A549 (cell line): Measurements from ENCODE around the gene DNAI4. TPM values are rescaled to one million over a fixed set of nuclear protein-coding genes. Genes with fewer than 3 reads are reported as not detected.

Experiments
- ATAC-seq, 2 experiments: fragments of 200-7000 bp in 1 of 2; fragments of >200 bp in 1 of 2; cut with Nextera tagmentation in 1 of 2; cut with Tn5 transposase in 1 of 2; 3 replicates each; pipeline versions ENCODE4 v1.8.0 to v1.9.1; 2018 to 2020; ENCODE audit warnings: mild to moderate bottlenecking in 1 of 2, moderate library complexity in 1 of 2
- CTCF ChIA-PET: fragments of 300-600 bp; sonication (Branson Sonifier 250); formaldehyde crosslinking; extraction: SDS; loops from one replicate; lab custom pipeline; 2021; ENCODE audit warnings: antibody characterized with exemption, inconsistent platforms; lab: Yijun Ruan, JAX
- POLR2A ChIA-PET: fragments of 350-600 bp; formaldehyde crosslinking; extraction: SDS; loops from one replicate; lab custom pipeline; 2021; ENCODE audit warnings: antibody characterized with exemption, inconsistent platforms; lab: Yijun Ruan, JAX
- DNase-seq, 2 experiments: peaks; one replicate each; pipeline versions ENCODE4 v3.0.0 to v3.0.0-alpha.2; 2011 to 2016; ENCODE audit warnings: low read depth in 1 of 2, low spot score in 1 of 2
- FAIRE-seq: peaks from 2 replicates; lab custom pipeline; 2011; peaks lifted over from hg19 to GRCh38; lab: Jason Lieb, UNC
- H3K27ac ChIP-seq, 2 experiments: fragments of >200 bp; sonication (Bioruptor Twin); formaldehyde crosslinking; 3 replicates each; pipeline ENCODE4 v1.5.1; 2016 to 2017
- H3K4me1 ChIP-seq: fragments of >200 bp; sonication (Bioruptor Twin); formaldehyde crosslinking; 3 replicates; pipeline ENCODE4 v1.6.1; 2016
- H3K4me2 ChIP-seq: fragments of >200 bp; sonication (Bioruptor Twin); formaldehyde crosslinking; 3 replicates; pipeline ENCODE4 v1.6.1; 2016
- H3K4me3 ChIP-seq: fragments of >200 bp; sonication (Bioruptor Twin); formaldehyde crosslinking; 3 replicates; pipeline ENCODE4 v1.5.1; 2016
- H3K9me3 ChIP-seq: fragments of >200 bp; sonication (Bioruptor Twin); formaldehyde crosslinking; 3 replicates; pipeline ENCODE4 v1.6.1; 2016
- BHLHE40 ChIP-seq: IDR thresholded peaks from 2 replicates; pipeline ENCODE4 v1.6.1; 2012; ENCODE audit warnings: low read depth, low read length, inconsistent platforms
- CBX2 ChIP-seq: fragments of 200-600 bp; sonication (generic); IDR thresholded peaks from 2 replicates; pipeline ENCODE4 v1.6.1; 2016; ENCODE audit warnings: low read depth, mild to moderate bottlenecking, borderline replicate concordance
- CBX8 ChIP-seq: fragments of 200-600 bp; sonication (generic); IDR thresholded peaks from 2 replicates; pipeline ENCODE4 v1.6.1; 2016
- EHF ChIP-seq: fragments of 250-450 bp; sonication (Bioruptor Pico); IDR thresholded peaks from 2 replicates; pipeline ENCODE4 v1.5.0; 2020; ENCODE audit warnings: mild to moderate bottlenecking
- ESRRA ChIP-seq: fragments of 150-350 bp; IDR thresholded peaks from 2 replicates; pipeline ENCODE4 v1.6.1; 2014; ENCODE audit warnings: mild to moderate bottlenecking, low read length, borderline replicate concordance
- FOSB ChIP-seq: fragments of 250-450 bp; sonication (Bioruptor Pico); IDR thresholded peaks from 2 replicates; pipeline ENCODE4 v1.5.0; 2020; ENCODE audit warnings: mild to moderate bottlenecking, moderate library complexity
- FOXS1 ChIP-seq: fragments of 250-450 bp; sonication (Bioruptor Pico); IDR thresholded peaks from 2 replicates; pipeline ENCODE4 v1.5.0; 2020; ENCODE audit warnings: mild to moderate bottlenecking, moderate library complexity
- GATA3 ChIP-seq: IDR thresholded peaks from 2 replicates; pipeline ENCODE4 v1.6.1; 2012; ENCODE audit warnings: borderline replicate concordance
- HDAC2 ChIP-seq: fragments of 200-600 bp; sonication (generic); IDR thresholded peaks from 2 replicates; pipeline ENCODE4 v1.6.1; 2016
- HEYL ChIP-seq: fragments of 250-450 bp; sonication (Bioruptor Pico); IDR thresholded peaks from 2 replicates; pipeline ENCODE4 v1.8.0; 2021; ENCODE audit warnings: mild to moderate bottlenecking, moderate library complexity
- HOXB13 ChIP-seq: fragments of 250-450 bp; sonication (Bioruptor Pico); IDR thresholded peaks from 2 replicates; pipeline ENCODE4 v1.5.0; 2020; ENCODE audit warnings: low read depth, mild to moderate bottlenecking, moderate library complexity
- KDM1A ChIP-seq: fragments of 200-600 bp; sonication (generic); IDR thresholded peaks from 2 replicates; pipeline ENCODE4 v1.6.1; 2016; ENCODE audit warnings: low read depth, mild to moderate bottlenecking
- KDM5A ChIP-seq: fragments of 200-600 bp; sonication (generic); IDR thresholded peaks from 2 replicates; pipeline ENCODE4 v1.6.1; 2016; ENCODE audit warnings: antibody characterized with exemption, mild to moderate bottlenecking
- MAFK ChIP-seq: fragments of 450-650 bp; IDR thresholded peaks from 2 replicates; pipeline ENCODE4 v1.6.1; 2014; ENCODE audit not compliant: partially characterized antibody
- NFE2L2 ChIP-seq: fragments of 150-350 bp; conservative IDR thresholded peaks from 2 replicates; pipeline ENCODE4 v1.6.1; 2014; ENCODE audit warnings: low read length
- NPAS2 ChIP-seq: fragments of 250-450 bp; sonication (Bioruptor Pico); IDR thresholded peaks from 2 replicates; pipeline ENCODE4 v1.8.0; 2022; ENCODE audit warnings: mild to moderate bottlenecking, moderate library complexity, borderline replicate concordance
- POLR2AphosphoS2 ChIP-seq: conservative IDR thresholded peaks from 2 replicates; pipeline ENCODE4 v1.6.1; 2012; ENCODE audit warnings: low read length, improper control_type of control experiment, inconsistent platforms
- RAD21 ChIP-seq, 2 experiments: fragments of >200 bp in 1 of 2; sonication (Bioruptor Twin) in 1 of 2; formaldehyde crosslinking in 1 of 2; IDR thresholded peaks in 1 of 2; conservative IDR thresholded peaks in 1 of 2; 2 replicates in 1 of 2; 3 replicates in 1 of 2; pipeline ENCODE4 v1.6.1; 2012 to 2018; ENCODE audit warnings: inconsistent platforms in 1 of 2
- RARB ChIP-seq: fragments of 250-450 bp; sonication (Bioruptor Pico); IDR thresholded peaks from 2 replicates; pipeline ENCODE4 v1.8.0; 2021; ENCODE audit warnings: mild to moderate bottlenecking, moderate library complexity
- RNF2 ChIP-seq: fragments of 200-600 bp; sonication (generic); IDR thresholded peaks from 2 replicates; pipeline ENCODE4 v1.6.1; 2016; ENCODE audit warnings: low read depth, mild to moderate bottlenecking, antibody characterized with exemption, moderate library complexity, borderline replicate concordance
- SREBF2 ChIP-seq: fragments of 450-650 bp; IDR thresholded peaks from 2 replicates; pipeline ENCODE4 v1.6.1; 2014; ENCODE audit warnings: mild to moderate bottlenecking, moderate library complexity
- ZNF302 ChIP-seq: fragments of 250-450 bp; sonication (Bioruptor Pico); IDR thresholded peaks from 2 replicates; pipeline ENCODE4 v1.9.0; 2021; ENCODE audit warnings: inconsistent platforms, mild to moderate bottlenecking, moderate library complexity
- WGBS: methylation state at CpG from one replicate; pipeline ENCODE4 v1.1.6; 2017; ENCODE audit errors: missing lambda C conversion rate; 5-methylcytosine and 5-hydroxymethylcytosine counted together
- polyA plus RNA-seq, 4 experiments: library from polyadenylated mRNA; depleted of rRNA in 3 of 4; stranded (reverse); fragments of >200 nt; fragmentation: RNase III in 1 of 4; extraction: RNeasy Plus Mini Kit Qiagen cat#74134 plus additional on column Dnase treatment in 1 of 4; gene quantifications; 2 replicates in 3 of 4; 3 replicates in 1 of 4; pipeline ENCODE4 v1.2.3, GENCODE V29; 2011 to 2017
- TF ChIP-seq, protein P1 (sequence below): fragments of >200 bp; sonication (Bioruptor Twin); formaldehyde crosslinking; IDR thresholded peaks from 2 replicates; pipeline ENCODE4 v1.6.1; 2016
- TF ChIP-seq, protein P2 (sequence below): fragments of 150-350 bp; IDR thresholded peaks from 2 replicates; pipeline ENCODE4 v1.6.1; 2014; ENCODE audit warnings: low read depth, mild to moderate bottlenecking, low read length
- TF ChIP-seq, protein P3 (sequence below): IDR thresholded peaks from 2 replicates; pipeline ENCODE4 v1.6.1; 2012; ENCODE audit warnings: low read depth, borderline replicate concordance
- TF ChIP-seq, protein P4 (sequence below): fragments of 200-600 bp; sonication (generic); IDR thresholded peaks from 2 replicates; pipeline ENCODE4 v1.6.1; 2016; ENCODE audit warnings: antibody characterized with exemption, mild to moderate bottlenecking, moderate library complexity
- TF ChIP-seq, protein P5 (sequence below): fragments of >200 bp; sonication (Bioruptor Twin); formaldehyde crosslinking; IDR thresholded peaks from 3 replicates; pipeline ENCODE4 v1.5.1; 2016

DNAI4 gene
- polyA plus RNA-seq, 2 of the 4 experiments (the other 2 are of a cell fraction): 1.3 to 4.7 TPM

DNA sequence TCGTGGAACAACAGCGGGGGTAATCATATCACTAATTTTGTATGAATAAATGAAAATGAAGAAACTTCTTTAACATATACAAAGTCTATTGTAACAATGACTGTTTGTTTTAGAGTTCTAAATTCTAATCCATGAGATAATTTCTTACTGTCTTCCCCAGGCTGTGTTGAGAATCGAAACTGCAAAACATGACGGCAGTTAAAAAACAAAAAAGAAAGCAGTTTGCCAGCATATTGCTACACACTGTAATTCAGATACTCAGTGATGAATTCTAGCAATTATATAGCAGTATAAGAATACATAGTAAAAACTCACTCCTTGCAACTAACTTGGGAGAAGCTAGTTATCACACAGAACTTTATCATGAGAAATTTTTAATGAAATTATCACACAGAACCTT lies 145.7 kb downstream of the DNAI4 start:
- CTCF ChIA-PET: no interaction called here
- Histone ChIP-seq H3K4me3 (no peak overlapping the region), H3K4me1 (no peaks in the 10 kb centered on the region), H3K9me3 (no peaks in the 10 kb centered on the region), H3K27ac (no peak overlapping the region), H3K4me2 (no peak overlapping the region)
- ATAC-seq (no peak), FAIRE-seq (no peak), DNase-seq (no peak)
- POLR2A ChIA-PET: no interaction called here
- WGBS: 74% methylated on average over 4 of the region's 4 CpGs
- TF ChIP-seq NFE2L2 (no peak), RNF2 (no peak), FOSB (no peak), HDAC2 (no peak), BHLHE40 (no peak), EHF (no peak), CBX8 (no peak), RARB (no peak), ZNF302 (CRISPR knock-in tag) (no peak), MAFK (no peak), HOXB13 (no peak), FOXS1 (no peak)
- TF ChIP-seq, protein P1, sequence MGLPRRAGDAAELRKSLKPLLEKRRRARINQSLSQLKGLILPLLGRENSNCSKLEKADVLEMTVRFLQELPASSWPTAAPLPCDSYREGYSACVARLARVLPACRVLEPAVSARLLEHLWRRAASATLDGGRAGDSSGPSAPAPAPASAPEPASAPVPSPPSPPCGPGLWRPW: no peak
- TF ChIP-seq, protein P2, sequence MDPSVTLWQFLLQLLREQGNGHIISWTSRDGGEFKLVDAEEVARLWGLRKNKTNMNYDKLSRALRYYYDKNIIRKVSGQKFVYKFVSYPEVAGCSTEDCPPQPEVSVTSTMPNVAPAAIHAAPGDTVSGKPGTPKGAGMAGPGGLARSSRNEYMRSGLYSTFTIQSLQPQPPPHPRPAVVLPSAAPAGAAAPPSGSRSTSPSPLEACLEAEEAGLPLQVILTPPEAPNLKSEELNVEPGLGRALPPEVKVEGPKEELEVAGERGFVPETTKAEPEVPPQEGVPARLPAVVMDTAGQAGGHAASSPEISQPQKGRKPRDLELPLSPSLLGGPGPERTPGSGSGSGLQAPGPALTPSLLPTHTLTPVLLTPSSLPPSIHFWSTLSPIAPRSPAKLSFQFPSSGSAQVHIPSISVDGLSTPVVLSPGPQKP: no peak

DNA sequence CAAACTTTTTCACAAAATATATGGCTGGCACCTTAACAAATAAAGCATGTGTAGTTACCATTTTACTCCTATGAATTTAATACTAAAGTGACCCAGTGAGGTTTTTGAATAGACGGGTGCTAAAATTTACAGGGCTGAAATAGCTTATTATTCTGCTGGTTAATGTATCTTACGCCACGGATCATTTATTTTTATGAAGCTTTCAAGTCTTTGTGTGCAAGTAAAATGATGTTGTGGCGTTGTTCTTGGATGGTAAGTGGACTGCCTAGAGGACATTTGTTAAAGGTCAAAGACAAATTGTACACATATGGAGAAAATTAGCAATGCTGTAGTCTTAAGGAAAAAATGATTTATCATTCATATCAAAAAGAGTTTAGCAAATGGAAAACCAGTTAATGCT lies 146.4 kb downstream of the DNAI4 start:
- FAIRE-seq (no peak), ATAC-seq (no peak), DNase-seq (no peak)
- POLR2A ChIA-PET: no interaction called here
- H3K4me3 ChIP-seq: no peak overlapping the region
- H3K4me2 ChIP-seq: no peak overlapping the region
- WGBS: 43% methylated on average over 4 of the region's 4 CpGs
- TF ChIP-seq POLR2AphosphoS2 (no peak), CBX2 (no peak), GATA3 (no peak), KDM5A (no peak), KDM1A (no peak), MAFK (no peak), BHLHE40 (no peak), HEYL (no peak), FOSB (no peak), RAD21 (conservative IDR thresholded peaks at IDR 0.05 in 1 of 2, IDR thresholded peaks at IDR 0.05 in 1 of 2) (no peak), NPAS2 (CRISPR knock-in tag) (no peak), RARB (no peak), ESRRA (no peak), SREBF2 (no peak)
- TF ChIP-seq, protein P2: no peak
- TF ChIP-seq, protein P3, sequence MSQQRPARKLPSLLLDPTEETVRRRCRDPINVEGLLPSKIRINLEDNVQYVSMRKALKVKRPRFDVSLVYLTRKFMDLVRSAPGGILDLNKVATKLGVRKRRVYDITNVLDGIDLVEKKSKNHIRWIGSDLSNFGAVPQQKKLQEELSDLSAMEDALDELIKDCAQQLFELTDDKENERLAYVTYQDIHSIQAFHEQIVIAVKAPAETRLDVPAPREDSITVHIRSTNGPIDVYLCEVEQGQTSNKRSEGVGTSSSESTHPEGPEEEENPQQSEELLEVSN: no peak
- TF ChIP-seq, protein P4, sequence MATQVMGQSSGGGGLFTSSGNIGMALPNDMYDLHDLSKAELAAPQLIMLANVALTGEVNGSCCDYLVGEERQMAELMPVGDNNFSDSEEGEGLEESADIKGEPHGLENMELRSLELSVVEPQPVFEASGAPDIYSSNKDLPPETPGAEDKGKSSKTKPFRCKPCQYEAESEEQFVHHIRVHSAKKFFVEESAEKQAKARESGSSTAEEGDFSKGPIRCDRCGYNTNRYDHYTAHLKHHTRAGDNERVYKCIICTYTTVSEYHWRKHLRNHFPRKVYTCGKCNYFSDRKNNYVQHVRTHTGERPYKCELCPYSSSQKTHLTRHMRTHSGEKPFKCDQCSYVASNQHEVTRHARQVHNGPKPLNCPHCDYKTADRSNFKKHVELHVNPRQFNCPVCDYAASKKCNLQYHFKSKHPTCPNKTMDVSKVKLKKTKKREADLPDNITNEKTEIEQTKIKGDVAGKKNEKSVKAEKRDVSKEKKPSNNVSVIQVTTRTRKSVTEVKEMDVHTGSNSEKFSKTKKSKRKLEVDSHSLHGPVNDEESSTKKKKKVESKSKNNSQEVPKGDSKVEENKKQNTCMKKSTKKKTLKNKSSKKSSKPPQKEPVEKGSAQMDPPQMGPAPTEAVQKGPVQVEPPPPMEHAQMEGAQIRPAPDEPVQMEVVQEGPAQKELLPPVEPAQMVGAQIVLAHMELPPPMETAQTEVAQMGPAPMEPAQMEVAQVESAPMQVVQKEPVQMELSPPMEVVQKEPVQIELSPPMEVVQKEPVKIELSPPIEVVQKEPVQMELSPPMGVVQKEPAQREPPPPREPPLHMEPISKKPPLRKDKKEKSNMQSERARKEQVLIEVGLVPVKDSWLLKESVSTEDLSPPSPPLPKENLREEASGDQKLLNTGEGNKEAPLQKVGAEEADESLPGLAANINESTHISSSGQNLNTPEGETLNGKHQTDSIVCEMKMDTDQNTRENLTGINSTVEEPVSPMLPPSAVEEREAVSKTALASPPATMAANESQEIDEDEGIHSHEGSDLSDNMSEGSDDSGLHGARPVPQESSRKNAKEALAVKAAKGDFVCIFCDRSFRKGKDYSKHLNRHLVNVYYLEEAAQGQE: no peak
- TF ChIP-seq, protein P1: no peak
- TF ChIP-seq, protein P5, sequence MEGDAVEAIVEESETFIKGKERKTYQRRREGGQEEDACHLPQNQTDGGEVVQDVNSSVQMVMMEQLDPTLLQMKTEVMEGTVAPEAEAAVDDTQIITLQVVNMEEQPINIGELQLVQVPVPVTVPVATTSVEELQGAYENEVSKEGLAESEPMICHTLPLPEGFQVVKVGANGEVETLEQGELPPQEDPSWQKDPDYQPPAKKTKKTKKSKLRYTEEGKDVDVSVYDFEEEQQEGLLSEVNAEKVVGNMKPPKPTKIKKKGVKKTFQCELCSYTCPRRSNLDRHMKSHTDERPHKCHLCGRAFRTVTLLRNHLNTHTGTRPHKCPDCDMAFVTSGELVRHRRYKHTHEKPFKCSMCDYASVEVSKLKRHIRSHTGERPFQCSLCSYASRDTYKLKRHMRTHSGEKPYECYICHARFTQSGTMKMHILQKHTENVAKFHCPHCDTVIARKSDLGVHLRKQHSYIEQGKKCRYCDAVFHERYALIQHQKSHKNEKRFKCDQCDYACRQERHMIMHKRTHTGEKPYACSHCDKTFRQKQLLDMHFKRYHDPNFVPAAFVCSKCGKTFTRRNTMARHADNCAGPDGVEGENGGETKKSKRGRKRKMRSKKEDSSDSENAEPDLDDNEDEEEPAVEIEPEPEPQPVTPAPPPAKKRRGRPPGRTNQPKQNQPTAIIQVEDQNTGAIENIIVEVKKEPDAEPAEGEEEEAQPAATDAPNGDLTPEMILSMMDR: no peak
- H3K9me3 ChIP-seq: no peaks in the 10 kb centered on the region
- no peaks in the 10 kb centered on the region for H3K4me1 ChIP-seq
- CTCF ChIA-PET: no interaction called here
- no peak overlapping the region for H3K27ac ChIP-seq
